Measurements from ENCODE around the gene AMN.

AMN gene

DNA sequence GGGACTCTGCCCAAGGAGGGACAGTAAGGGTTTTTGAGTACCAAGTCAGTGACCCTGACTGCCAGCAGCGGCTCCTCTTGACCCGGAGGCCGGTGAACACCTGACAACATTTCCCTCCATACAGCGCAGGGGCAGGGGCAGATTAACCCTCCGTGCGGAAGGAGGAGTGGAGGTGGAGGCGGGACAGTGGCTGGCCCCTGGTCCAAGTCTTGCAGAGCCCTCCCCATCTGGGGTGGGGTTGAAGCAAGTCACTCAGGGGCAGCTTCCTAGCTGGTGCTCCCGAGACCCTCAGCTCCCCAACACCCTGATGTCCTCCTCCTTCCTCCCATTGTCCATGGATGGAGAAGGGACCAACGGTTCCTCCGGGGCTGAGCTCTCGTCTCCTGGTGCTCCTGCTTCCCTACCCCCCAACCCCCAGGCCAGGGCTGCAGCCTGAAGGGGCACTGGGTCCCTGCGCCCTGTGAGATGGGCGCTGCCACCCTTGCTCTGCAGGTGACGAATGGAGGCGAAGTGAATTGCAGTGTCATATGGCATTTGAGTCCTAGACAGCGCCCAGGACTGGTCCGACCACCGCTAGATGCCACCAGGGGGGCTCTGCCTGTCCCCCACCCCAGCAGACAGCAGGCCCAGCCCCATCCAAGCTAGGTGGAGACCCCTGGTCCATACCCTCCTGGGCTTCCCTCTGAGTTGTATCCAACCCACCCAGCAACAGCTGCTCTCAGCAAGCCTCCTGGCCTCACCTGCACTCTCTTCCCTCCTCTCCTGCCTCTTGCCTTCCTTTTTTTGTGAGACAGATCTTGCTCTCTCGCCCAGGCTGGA is 7.0 kb upstream of the AMN start:
- TF ChIP-seq, protein P1, sequence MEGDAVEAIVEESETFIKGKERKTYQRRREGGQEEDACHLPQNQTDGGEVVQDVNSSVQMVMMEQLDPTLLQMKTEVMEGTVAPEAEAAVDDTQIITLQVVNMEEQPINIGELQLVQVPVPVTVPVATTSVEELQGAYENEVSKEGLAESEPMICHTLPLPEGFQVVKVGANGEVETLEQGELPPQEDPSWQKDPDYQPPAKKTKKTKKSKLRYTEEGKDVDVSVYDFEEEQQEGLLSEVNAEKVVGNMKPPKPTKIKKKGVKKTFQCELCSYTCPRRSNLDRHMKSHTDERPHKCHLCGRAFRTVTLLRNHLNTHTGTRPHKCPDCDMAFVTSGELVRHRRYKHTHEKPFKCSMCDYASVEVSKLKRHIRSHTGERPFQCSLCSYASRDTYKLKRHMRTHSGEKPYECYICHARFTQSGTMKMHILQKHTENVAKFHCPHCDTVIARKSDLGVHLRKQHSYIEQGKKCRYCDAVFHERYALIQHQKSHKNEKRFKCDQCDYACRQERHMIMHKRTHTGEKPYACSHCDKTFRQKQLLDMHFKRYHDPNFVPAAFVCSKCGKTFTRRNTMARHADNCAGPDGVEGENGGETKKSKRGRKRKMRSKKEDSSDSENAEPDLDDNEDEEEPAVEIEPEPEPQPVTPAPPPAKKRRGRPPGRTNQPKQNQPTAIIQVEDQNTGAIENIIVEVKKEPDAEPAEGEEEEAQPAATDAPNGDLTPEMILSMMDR (IDR thresholded peaks at IDR 0.05; ENCODE audit: poor library complexity, severe bottlenecking): no peak
- ATAC-seq (ENCODE audit: low read depth) (no peak), DNase-seq (ENCODE audit: low spot score) (peak; percentile 68)
- Histone ChIP-seq H3K9me3 (ENCODE audit: severe bottlenecking) (no peaks in the 10 kb centered on the region), H3K36me3 (ENCODE audit: low read depth) (no peaks in the 10 kb centered on the region), H3K4me3 (ENCODE audit: severe bottlenecking) (no peak overlapping the region), H3K27me3 (ENCODE audit: insufficient read depth, poor library complexity, severe bottlenecking) (no peaks in the 10 kb centered on the region), H3K27ac (ENCODE audit: poor library complexity, severe bottlenecking) (no peak overlapping the region), H3K4me1 (ENCODE audit: insufficient read depth, poor library complexity, severe bottlenecking) (no peaks in the 10 kb centered on the region)

DNA sequence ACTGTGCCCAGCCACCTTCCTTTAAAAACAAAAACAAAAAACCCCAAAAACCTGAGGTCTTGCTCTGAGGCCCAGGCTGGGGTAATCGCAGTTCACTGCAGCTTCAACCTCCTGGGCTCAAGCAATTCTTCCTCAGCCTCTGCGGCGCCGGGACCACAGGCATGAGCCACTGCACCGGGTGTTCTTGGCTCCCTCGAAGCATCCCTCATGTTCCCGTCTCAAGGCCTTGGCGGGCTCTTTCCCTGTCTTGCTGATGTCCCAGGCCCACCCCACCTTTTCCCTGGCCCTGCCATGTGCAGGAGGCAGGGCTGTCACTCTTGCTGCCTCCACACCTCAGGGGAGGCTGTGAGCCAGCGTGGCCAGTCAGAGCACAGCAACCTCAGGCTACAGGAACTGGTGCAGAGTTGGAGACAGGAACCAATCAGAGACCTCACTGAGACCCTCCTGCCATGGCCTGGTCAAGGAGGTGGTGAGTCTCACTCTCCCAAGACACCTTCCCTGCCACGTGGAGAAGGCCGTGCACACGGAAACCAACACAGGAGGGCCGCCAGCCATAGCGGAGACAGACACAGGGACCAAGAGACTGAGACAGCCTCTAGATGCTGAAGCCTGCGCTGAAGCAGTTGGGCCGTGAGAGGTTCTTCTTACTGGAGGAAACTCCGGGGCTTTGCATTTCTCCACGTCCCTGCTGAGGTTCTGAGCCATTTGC is 6.0 kb upstream of the AMN start:
- TF ChIP-seq, protein P1 (IDR thresholded peaks at IDR 0.05; ENCODE audit: poor library complexity, severe bottlenecking): no peak
- Histone ChIP-seq H3K27me3 (ENCODE audit: insufficient read depth, poor library complexity, severe bottlenecking) (no peaks in the 10 kb centered on the region), H3K4me1 (ENCODE audit: insufficient read depth, poor library complexity, severe bottlenecking) (no peaks in the 10 kb centered on the region), H3K36me3 (ENCODE audit: low read depth) (no peaks in the 10 kb centered on the region), H3K4me3 (ENCODE audit: severe bottlenecking) (no peak overlapping the region), H3K9me3 (ENCODE audit: severe bottlenecking) (no peaks in the 10 kb centered on the region), H3K27ac (ENCODE audit: poor library complexity, severe bottlenecking) (no peak overlapping the region)
- ATAC-seq (ENCODE audit: low read depth) (peak; percentile 3; the same call in 1 of the 3 replicates), DNase-seq (ENCODE audit: low spot score) (no peak)

DNA sequence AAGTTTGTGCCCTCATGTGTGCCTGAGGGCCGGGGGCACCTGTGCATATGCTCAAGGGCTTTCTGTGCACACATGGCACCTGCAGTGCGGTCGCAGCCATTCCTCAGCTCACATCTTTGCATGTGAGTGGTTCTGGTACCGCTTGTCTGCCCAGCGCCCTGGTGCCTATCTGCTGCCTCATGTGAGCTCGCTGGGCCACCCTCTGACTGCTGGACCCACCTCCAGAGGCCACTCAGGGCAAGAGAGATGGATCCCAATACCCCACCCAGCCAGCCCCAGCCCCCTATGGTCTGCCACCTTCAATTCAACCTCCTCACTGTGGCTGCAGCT is 5.4 kb upstream of the AMN start:
- Histone ChIP-seq H3K27ac (ENCODE audit: poor library complexity, severe bottlenecking) (no peak overlapping the region), H3K4me3 (ENCODE audit: severe bottlenecking) (no peak overlapping the region), H3K4me1 (ENCODE audit: insufficient read depth, poor library complexity, severe bottlenecking) (no peaks in the 10 kb centered on the region), H3K9me3 (ENCODE audit: severe bottlenecking) (no peaks in the 10 kb centered on the region), H3K36me3 (ENCODE audit: low read depth) (no peaks in the 10 kb centered on the region), H3K27me3 (ENCODE audit: insufficient read depth, poor library complexity, severe bottlenecking) (peaks cover 3% of the 10 kb centered on the region)
- ATAC-seq (ENCODE audit: low read depth) (no peak; the same call in 2 of the 3 replicates), DNase-seq (ENCODE audit: low spot score) (no peak)
- TF ChIP-seq, protein P1 (IDR thresholded peaks at IDR 0.05; ENCODE audit: poor library complexity, severe bottlenecking): no peak

DNA sequence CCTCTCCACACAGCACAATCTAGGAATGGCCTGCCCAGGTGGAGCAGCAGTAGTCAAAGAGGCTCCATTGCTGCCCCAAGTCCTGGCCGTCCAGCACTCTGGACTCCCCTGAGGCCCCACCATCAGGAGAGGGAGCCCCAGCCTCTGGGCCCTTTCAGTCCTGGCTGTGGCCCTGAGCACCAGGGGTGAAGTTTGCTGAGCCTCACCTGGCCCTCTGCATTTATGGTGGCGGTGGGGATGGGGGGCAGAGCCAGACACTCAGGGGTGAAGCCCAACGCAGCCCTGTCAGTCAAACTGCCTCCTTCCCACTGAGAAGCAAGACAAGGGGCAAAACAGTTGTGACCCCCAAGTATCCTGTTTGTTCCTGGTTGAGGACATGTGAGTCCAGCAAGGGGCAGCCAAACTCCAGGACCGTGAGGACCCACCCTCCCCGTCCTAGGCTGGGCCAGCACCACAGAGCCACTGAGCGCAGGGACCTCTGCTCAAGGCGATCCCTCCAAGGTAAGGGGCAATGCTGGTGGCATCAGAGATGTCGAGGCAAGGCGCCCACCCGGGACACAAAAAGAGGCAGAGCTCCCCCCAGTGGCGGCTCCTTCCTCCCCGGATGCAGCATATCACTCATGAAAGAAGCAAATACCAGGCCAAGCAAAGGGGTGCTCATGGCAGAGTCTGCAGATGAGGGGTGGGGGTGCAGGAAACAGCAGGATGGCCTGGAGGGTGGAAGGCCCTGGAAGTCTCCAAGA is 4.8 kb upstream of the AMN start:
- H3K4me1 ChIP-seq (ENCODE audit: insufficient read depth, poor library complexity, severe bottlenecking): no peaks in the 10 kb centered on the region
- no peaks in the 10 kb centered on the region for H3K9me3 ChIP-seq (ENCODE audit: severe bottlenecking)
- H3K4me3 ChIP-seq (ENCODE audit: severe bottlenecking): no peak overlapping the region
- ATAC-seq (ENCODE audit: low read depth) (peak; percentile 6; the same call in 1 of the 3 replicates), DNase-seq (ENCODE audit: low spot score) (peak; percentile 67)
- H3K27me3 ChIP-seq (ENCODE audit: insufficient read depth, poor library complexity, severe bottlenecking): peaks cover 9% of the 10 kb centered on the region
- H3K36me3 ChIP-seq (ENCODE audit: low read depth): no peaks in the 10 kb centered on the region
- H3K27ac ChIP-seq (ENCODE audit: poor library complexity, severe bottlenecking): no peak overlapping the region
- TF ChIP-seq, protein P1 (IDR thresholded peaks at IDR 0.05; ENCODE audit: poor library complexity, severe bottlenecking): peak; percentile 54

Measured in RWPE2 (cell line).